T-cell (primary cell): ENCODE data around the gene ZNF500. TPM values are rescaled to one million over a fixed set of nuclear protein-coding genes. Genes with fewer than 3 reads are reported as not detected.

Experiments used
- ATAC-seq, 4 experiments: fragments of 200-7000 bp in 3 of 4; fragments of 150-1000 bp in 1 of 4; cut with Tn5 transposase; replicated peaks in 1 of 4; 1 replicate in 3 of 4; 2 replicates in 1 of 4; pipeline ENCODE4 v1.10.0; 2021; ENCODE audit warnings: moderate library complexity in 3 of 4, mild to moderate bottlenecking in 2 of 4, moderate number of reproducible peaks in 1 of 4
- CTCF ChIA-PET, 2 donors: fragments of 300-600 bp; sonication (Branson Sonifier 250); formaldehyde crosslinking; loops; one replicate each; lab custom pipeline; 2022; ENCODE audit warnings: antibody characterized with exemption in 2 of 2; lab: Charles Lee
- POLR2A ChIA-PET, 2 donors: fragments of 300-600 bp; sonication (Branson Sonifier 250); formaldehyde crosslinking; loops; one replicate each; lab custom pipeline; 2022; ENCODE audit warnings: antibody characterized with exemption in 2 of 2; lab: Charles Lee
- DNase-seq, 35 experiments: peaks; one replicate each; pipeline versions ENCODE4 v3.0.0 to v3.0.0-alpha.2; 2013 to 2023
- H3K27ac ChIP-seq: one replicate; pipeline ENCODE4 v1.5.1; 2013; ENCODE audit warnings: low read length
- H3K27me3 ChIP-seq, 2 experiments: replicated peaks in 1 of 2; 1 replicate in 1 of 2; 2 replicates in 1 of 2; pipeline versions ENCODE4 v1.6.1 to v1.7.0; 2013; ENCODE audit warnings: low read length in 1 of 2, mixed read lengths in 1 of 2; ENCODE audit not compliant: control insufficient read depth in 2 of 2, insufficient read depth in 2 of 2; ENCODE audit errors: extremely low read depth in 1 of 2
- H3K36me3 ChIP-seq, 2 donors: 1 replicate in 1 of 2; 2 replicates in 1 of 2; pipeline versions ENCODE4 v1.6.1 to v1.7.0; 2013; ENCODE audit warnings: low read length in 1 of 2; ENCODE audit not compliant: control insufficient read depth in 2 of 2, insufficient read depth in 1 of 2; ENCODE audit errors: extremely low read depth in 1 of 2
- H3K4me1 ChIP-seq, 2 experiments: 1 replicate in 1 of 2; 2 replicates in 1 of 2; pipeline versions ENCODE4 v1.6.1 to v1.7.0; 2013; ENCODE audit warnings: low read length in 2 of 2, mixed read lengths in 1 of 2; ENCODE audit not compliant: insufficient read depth in 2 of 2, control insufficient read depth in 1 of 2; ENCODE audit errors: extremely low read depth in 1 of 2
- H3K4me3 ChIP-seq, 2 donors: 1 replicate in 1 of 2; 2 replicates in 1 of 2; pipeline versions ENCODE4 v1.5.1 to v1.7.0; 2013; ENCODE audit warnings: mild to moderate bottlenecking in 2 of 2, low read length in 1 of 2, moderate library complexity in 1 of 2; ENCODE audit not compliant: control insufficient read depth in 1 of 2; ENCODE audit errors: extremely low read depth in 1 of 2
- H3K9me3 ChIP-seq: 2 replicates; pipeline ENCODE4 v1.7.0; 2013
- H3K27ac Mint-ChIP-seq, 2 donors: one replicate each; pipeline ENCODE4 v1.8.0; 2020 to 2021; ENCODE audit warnings: mild to moderate bottlenecking in 2 of 2, mixed read lengths in 2 of 2
- H3K27me3 Mint-ChIP-seq, 2 donors: one replicate each; pipeline ENCODE4 v1.8.0; 2021 to 2022; ENCODE audit warnings: mixed read lengths in 2 of 2
- H3K36me3 Mint-ChIP-seq: one replicate; pipeline ENCODE4 v1.8.0; 2021; ENCODE audit warnings: mixed read lengths
- H3K4me1 Mint-ChIP-seq, 3 donors: one replicate each; pipeline ENCODE4 v1.8.0; 2020 to 2022; ENCODE audit warnings: mixed read lengths in 3 of 3, mild to moderate bottlenecking in 1 of 3
- H3K4me3 Mint-ChIP-seq, 3 donors: one replicate each; pipeline ENCODE4 v1.8.0; 2020 to 2022; ENCODE audit warnings: mild to moderate bottlenecking in 3 of 3, mixed read lengths in 3 of 3, moderate library complexity in 3 of 3
- H3K9me3 Mint-ChIP-seq, 3 donors: one replicate each; pipeline ENCODE4 v1.8.0; 2020 to 2022; ENCODE audit warnings: mixed read lengths in 3 of 3
- WGBS: methylation state at CpG from one replicate; pipeline ENCODE4 v1.1.5; 2013; ENCODE audit warnings: missing lambda C conversion rate; ENCODE audit not compliant: insufficient coverage; 5-methylcytosine and 5-hydroxymethylcytosine counted together
- total RNA-seq, 35 experiments: library from RNA in 6 of 35; stranded (reverse) in 6 of 35; fragments of 120-200 nt in 1 of 35; gene quantifications; one replicate each; pipeline versions ENCODE4 v1.2.1 to v1.2.4 and lab custom pipeline; 2013 to 2026

ZNF500 gene
- total RNA-seq, 5 donors from 2014 or later (not counting 1 experiment from before 2014, with no cell fraction given), result 19.7 to 36.6 (median 32.4) TPM

GRCh38 chr16:4728676-4729075, 38.3 kb downstream of the ZNF500 start:
- POLR2A ChIA-PET, result no interaction called here
- H3K4me3 ChIP-seq, result no peak overlapping the region
- no peak overlapping the region for H3K27ac ChIP-seq
- no peak overlapping the region for H3K4me3 Mint-ChIP-seq
- H3K9me3 ChIP-seq, result no peaks in the 10 kb centered on the region
- H3K27ac Mint-ChIP-seq, result no peak overlapping the region
- CTCF ChIA-PET, result no interaction called here
- H3K4me1 ChIP-seq, result peaks cover 3 to 11% of the 10 kb centered on the region in 2 experiments
- H3K27me3 ChIP-seq, result no peaks in the 10 kb centered on the region
- H3K4me1 Mint-ChIP-seq, result peaks cover 8 to 16% (median 12%) of the 10 kb centered on the region in 3 donors
- no peak for DNase-seq
- no peaks in the 10 kb centered on the region for H3K27me3 Mint-ChIP-seq
- H3K36me3 Mint-ChIP-seq, result peaks cover 24% of the 10 kb centered on the region
- 100% methylated on average over 2 of the region's 8 CpGs for WGBS
- no peak for ATAC-seq
- H3K9me3 Mint-ChIP-seq, result no peaks in the 10 kb centered on the region
- peaks cover 16 to 43% of the 10 kb centered on the region in 2 donors for H3K36me3 ChIP-seq

- Mint-ChIP-seq H3K27me3 (no peaks in the 10 kb centered on the region), H3K36me3 (peaks cover 30% of the 10 kb centered on the region), H3K27ac (no peak overlapping the region), H3K4me1 (peaks cover 0 to under 1% (median 0%) of the 10 kb centered on the region in 3 donors), H3K9me3 (no peaks in the 10 kb centered on the region), H3K4me3 (no peak overlapping the region)
- Histone ChIP-seq H3K36me3 (peaks cover 13 to 50% of the 10 kb centered on the region in 2 donors), H3K9me3 (no peaks in the 10 kb centered on the region), H3K27me3 (no peaks in the 10 kb centered on the region), H3K4me3 (no peak overlapping the region), H3K4me1 (no peaks in the 10 kb centered on the region), H3K27ac (no peak overlapping the region)
- ATAC-seq, result no peak
- 98% methylated on average over 17 of the region's 18 CpGs for WGBS
- DNase-seq, result no peak
- ChIA-PET POLR2A (no interaction called here), CTCF (no interaction called here)
These were observed 40.3 kb downstream of the ZNF500 start for GRCh38 chr16:4726616-4727015.

- Mint-ChIP-seq H3K4me1 (no peaks in the 10 kb centered on the region), H3K36me3 (peaks cover 22% of the 10 kb centered on the region), H3K27ac (no peak overlapping the region), H3K9me3 (no peaks in the 10 kb centered on the region), H3K4me3 (no peak overlapping the region), H3K27me3 (no peaks in the 10 kb centered on the region)
- no peak overlapping the region for H3K27ac ChIP-seq
- WGBS, result 94% methylated on average over 10 of the region's 11 CpGs
- H3K27me3 ChIP-seq, result no peaks in the 10 kb centered on the region
- peaks cover 10 to 44% of the 10 kb centered on the region in 2 donors for H3K36me3 ChIP-seq
- DNase-seq (no peak), ATAC-seq (no peak)
- POLR2A ChIA-PET, result interaction anchor here in 1 of 2 donors (0.5 kb wide), 1 partner anchor 133 kb away, joined by 4 read pairs; no protein-coding TSS in a partner anchor
- no peak overlapping the region for H3K4me3 ChIP-seq
- CTCF ChIA-PET, result no interaction called here
- H3K9me3 ChIP-seq, result no peaks in the 10 kb centered on the region
- no peaks in the 10 kb centered on the region for H3K4me1 ChIP-seq
These were observed 42.2 kb downstream of the ZNF500 start for GRCh38 chr16:4724661-4725270.

- H3K27me3 ChIP-seq, result no peaks in the 10 kb centered on the region
- no peak overlapping the region for H3K27ac Mint-ChIP-seq
- H3K9me3 ChIP-seq, result no peaks in the 10 kb centered on the region
- H3K4me1 Mint-ChIP-seq, result no peaks in the 10 kb centered on the region
- WGBS, result 92% methylated on average over 12 of the region's 14 CpGs
- H3K36me3 ChIP-seq, result peaks cover 10 to 31% of the 10 kb centered on the region in 2 donors
- H3K27me3 Mint-ChIP-seq, result no peaks in the 10 kb centered on the region
- H3K36me3 Mint-ChIP-seq, result peaks cover 15% of the 10 kb centered on the region
- no peaks in the 10 kb centered on the region for H3K4me1 ChIP-seq
- no peaks in the 10 kb centered on the region for H3K9me3 Mint-ChIP-seq
- ChIA-PET CTCF (no interaction called here), POLR2A (no interaction called here)
- DNase-seq (no peak), ATAC-seq (no peak)
- H3K4me3 Mint-ChIP-seq, result no peak overlapping the region
- H3K4me3 ChIP-seq, result no peak overlapping the region
- no peak overlapping the region for H3K27ac ChIP-seq
These were observed 43.7 kb downstream of the ZNF500 start for GRCh38 chr16:4723071-4723767.

- no peak overlapping the region for H3K27ac Mint-ChIP-seq
- H3K36me3 Mint-ChIP-seq, result peaks cover 23% of the 10 kb centered on the region
- ChIA-PET CTCF (no interaction called here), POLR2A (no interaction called here)
- Histone ChIP-seq H3K4me3 (no peak overlapping the region), H3K27ac (no peak overlapping the region), H3K9me3 (no peaks in the 10 kb centered on the region), H3K36me3 (peaks cover 0 to 21% of the 10 kb centered on the region in 2 donors), H3K27me3 (no peaks in the 10 kb centered on the region), H3K4me1 (no peaks in the 10 kb centered on the region)
- no peaks in the 10 kb centered on the region for H3K27me3 Mint-ChIP-seq
- no peak overlapping the region for H3K4me3 Mint-ChIP-seq
- WGBS, result 95% methylated on average over 5 of the region's 5 CpGs
- no peaks in the 10 kb centered on the region for H3K4me1 Mint-ChIP-seq
- DNase-seq, result no peak
- no peak for ATAC-seq
- no peaks in the 10 kb centered on the region for H3K9me3 Mint-ChIP-seq
These were observed 48.5 kb downstream of the ZNF500 start for GRCh38 chr16:4718466-4718865.

- H3K27me3 ChIP-seq, result no peaks in the 10 kb centered on the region
- peaks cover 28% of the 10 kb centered on the region for H3K36me3 Mint-ChIP-seq
- no peak overlapping the region for H3K4me3 ChIP-seq
- no peak overlapping the region for H3K27ac ChIP-seq
- DNase-seq (no peak), ATAC-seq (no peak)
- no peaks in the 10 kb centered on the region for H3K9me3 Mint-ChIP-seq
- no peaks in the 10 kb centered on the region for H3K27me3 Mint-ChIP-seq
- no peak overlapping the region for H3K27ac Mint-ChIP-seq
- H3K4me3 Mint-ChIP-seq, result no peak overlapping the region
- H3K4me1 Mint-ChIP-seq, result no peaks in the 10 kb centered on the region
- H3K36me3 ChIP-seq, result peaks cover 3 to 27% of the 10 kb centered on the region in 2 donors
- no peaks in the 10 kb centered on the region for H3K4me1 ChIP-seq
- H3K9me3 ChIP-seq, result no peaks in the 10 kb centered on the region
- ChIA-PET POLR2A (interaction anchor here in 1 of 2 donors (0.6 kb wide), 1 partner anchor 25 kb away, joined by 8 read pairs; no protein-coding TSS in a partner anchor), CTCF (no interaction called here)
- no CpG with 5 or more reads among the region's 2 CpGs for WGBS
These were observed 52.0 kb downstream of the ZNF500 start for GRCh38 chr16:4714996-4715395.
